PFSK-1 (cell line): ENCODE results near the gene LRMDA.

ENCODE experiments used
- FOXP2 ChIP-seq: optimal IDR thresholded peaks from 2 replicates; pipeline ENCODE3; 2011; ENCODE audit warnings: borderline replicate concordance, control low read depth, inconsistent platforms; ENCODE audit not compliant: insufficient read depth; ENCODE audit errors: extremely low read length, extremely low read depth
- POLR2AphosphoS5 ChIP-seq: IDR thresholded peaks from 2 replicates; pipeline ENCODE4 v1.6.1; 2012; ENCODE audit warnings: low read depth, mild to moderate bottlenecking, control low read depth, low read length, moderate library complexity
- SIN3A ChIP-seq: IDR thresholded peaks from 2 replicates; pipeline ENCODE4 v1.6.1; 2012; ENCODE audit warnings: mild to moderate bottlenecking, low read length, moderate library complexity, borderline replicate concordance; ENCODE audit not compliant: insufficient read depth
- TAF1 ChIP-seq: IDR thresholded peaks from 2 replicates; pipeline ENCODE4 v1.6.1; 2012; ENCODE audit warnings: low read length, control low read depth, borderline replicate concordance; ENCODE audit not compliant: insufficient read depth
- TF ChIP-seq, protein P1 (sequence below), 2 experiments: IDR thresholded peaks; 2 replicates each; pipeline versions ENCODE4 v1.6.1 to v1.8.0; 2011 to 2012; ENCODE audit warnings: low read depth in 2 of 2, low read length in 2 of 2, control low read depth in 1 of 2, inconsistent platforms in 1 of 2, mild to moderate bottlenecking in 1 of 2, moderate library complexity in 1 of 2; ENCODE audit not compliant: insufficient read depth in 1 of 2

LRMDA gene

DNA sequence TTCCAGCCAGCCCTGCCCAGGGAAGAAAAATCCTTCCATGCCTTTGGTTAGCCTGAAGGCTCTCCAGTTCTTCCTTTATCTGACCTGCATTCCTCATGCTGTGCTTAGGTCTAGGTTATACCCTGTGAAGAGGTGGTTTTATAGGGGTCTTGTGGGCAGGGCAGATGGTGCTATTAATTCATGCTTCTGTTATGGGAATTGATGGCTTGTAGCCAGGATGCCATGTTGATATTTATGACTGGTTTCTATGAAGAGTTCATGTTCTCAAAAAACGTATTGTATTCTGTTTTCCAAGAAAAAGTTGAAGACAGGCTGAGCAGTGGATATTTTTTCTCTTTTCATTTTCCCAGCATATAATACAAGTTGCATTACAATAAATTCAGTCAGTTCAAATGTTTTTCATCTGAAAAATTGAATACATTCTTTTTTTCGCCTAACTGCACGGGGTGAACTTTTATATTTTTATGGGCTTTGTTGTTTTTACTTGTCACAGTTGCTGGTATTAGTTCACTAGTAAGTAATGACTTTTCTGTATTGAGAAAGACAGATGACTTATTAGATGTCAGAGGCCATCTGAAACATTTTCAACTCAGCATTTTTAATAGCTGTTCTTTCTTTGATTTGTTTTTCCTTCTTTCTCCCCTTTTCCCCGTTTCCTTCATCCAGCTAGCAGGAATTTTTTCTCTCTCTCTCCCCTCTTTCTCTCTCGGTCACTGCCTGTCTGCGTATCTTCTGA, 322.8 kb downstream of the LRMDA start:
- no peak for TF ChIP-seq SIN3A

DNA sequence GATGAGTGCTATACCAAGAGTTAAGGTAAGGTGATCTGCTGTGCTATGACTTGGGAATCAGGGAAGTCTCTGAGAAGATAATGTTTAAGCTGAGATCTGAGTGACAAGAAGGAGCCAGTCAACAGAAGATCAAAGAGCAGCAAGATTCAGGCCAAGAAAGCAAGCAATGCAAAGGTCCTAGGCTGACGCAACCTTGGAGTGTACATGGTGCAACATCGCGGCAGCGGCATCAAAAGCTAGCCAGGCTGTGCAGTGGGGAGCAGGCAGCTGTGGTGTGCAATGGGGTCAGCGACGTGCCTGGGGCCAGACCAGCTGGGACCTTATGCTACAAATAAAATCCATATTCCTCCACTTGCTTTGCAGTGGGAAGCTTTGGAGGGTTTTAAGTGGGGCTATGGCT, 324.1 kb downstream of the LRMDA start:
- TF ChIP-seq POLR2AphosphoS5 (no peak), SIN3A (no peak), FOXP2 (no peak), TAF1 (no peak)
- TF ChIP-seq, protein P1, sequence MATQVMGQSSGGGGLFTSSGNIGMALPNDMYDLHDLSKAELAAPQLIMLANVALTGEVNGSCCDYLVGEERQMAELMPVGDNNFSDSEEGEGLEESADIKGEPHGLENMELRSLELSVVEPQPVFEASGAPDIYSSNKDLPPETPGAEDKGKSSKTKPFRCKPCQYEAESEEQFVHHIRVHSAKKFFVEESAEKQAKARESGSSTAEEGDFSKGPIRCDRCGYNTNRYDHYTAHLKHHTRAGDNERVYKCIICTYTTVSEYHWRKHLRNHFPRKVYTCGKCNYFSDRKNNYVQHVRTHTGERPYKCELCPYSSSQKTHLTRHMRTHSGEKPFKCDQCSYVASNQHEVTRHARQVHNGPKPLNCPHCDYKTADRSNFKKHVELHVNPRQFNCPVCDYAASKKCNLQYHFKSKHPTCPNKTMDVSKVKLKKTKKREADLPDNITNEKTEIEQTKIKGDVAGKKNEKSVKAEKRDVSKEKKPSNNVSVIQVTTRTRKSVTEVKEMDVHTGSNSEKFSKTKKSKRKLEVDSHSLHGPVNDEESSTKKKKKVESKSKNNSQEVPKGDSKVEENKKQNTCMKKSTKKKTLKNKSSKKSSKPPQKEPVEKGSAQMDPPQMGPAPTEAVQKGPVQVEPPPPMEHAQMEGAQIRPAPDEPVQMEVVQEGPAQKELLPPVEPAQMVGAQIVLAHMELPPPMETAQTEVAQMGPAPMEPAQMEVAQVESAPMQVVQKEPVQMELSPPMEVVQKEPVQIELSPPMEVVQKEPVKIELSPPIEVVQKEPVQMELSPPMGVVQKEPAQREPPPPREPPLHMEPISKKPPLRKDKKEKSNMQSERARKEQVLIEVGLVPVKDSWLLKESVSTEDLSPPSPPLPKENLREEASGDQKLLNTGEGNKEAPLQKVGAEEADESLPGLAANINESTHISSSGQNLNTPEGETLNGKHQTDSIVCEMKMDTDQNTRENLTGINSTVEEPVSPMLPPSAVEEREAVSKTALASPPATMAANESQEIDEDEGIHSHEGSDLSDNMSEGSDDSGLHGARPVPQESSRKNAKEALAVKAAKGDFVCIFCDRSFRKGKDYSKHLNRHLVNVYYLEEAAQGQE (IDR thresholded peaks at IDR 0.05; ENCODE audit: insufficient read depth in 1 of 2, low read depth in 2 of 2, low read length in 2 of 2) = no peak

DNA sequence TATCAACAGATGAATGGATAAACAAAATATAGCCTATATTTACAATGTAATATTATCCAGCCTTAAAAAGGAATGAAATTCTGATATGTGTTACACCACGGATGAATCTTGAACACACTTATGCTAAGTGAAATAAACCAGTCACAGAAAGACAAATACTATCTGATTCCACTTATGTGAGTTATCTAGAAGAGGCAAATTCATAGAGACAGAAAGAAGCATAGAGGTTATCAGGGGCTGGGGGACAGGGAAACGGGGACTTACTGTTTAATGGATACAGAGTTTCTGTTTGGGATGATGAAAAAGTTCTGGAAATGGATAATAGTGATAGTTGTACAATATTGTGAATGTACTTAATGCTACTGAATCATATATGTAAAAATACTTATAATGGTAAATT, 329.9 kb downstream of the LRMDA start:
- TF ChIP-seq SIN3A (no peak), TAF1 (no peak), POLR2AphosphoS5 (no peak), FOXP2 (no peak)
- TF ChIP-seq, protein P1 (IDR thresholded peaks at IDR 0.05; ENCODE audit: insufficient read depth in 1 of 2, low read depth in 2 of 2, low read length in 2 of 2) = no peak

DNA sequence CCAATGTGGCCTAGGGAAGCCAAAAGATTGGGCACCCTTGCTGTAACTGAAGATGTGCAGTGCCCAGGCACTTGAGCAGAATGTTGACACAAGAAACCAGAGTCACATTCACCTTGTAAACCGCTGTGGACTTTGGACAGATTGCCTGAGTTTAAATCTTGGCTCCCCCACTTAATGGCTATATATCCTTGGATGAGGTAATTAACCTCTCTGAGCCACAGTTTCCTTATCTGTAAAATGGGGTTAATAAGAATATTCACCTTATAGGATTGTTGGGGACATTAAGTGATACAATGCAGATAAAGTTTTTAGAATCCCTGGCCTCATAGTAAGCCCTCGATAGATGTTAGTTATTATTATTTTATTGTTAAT, 331.0 kb downstream of the LRMDA start:
- TF ChIP-seq, protein P1 (IDR thresholded peaks at IDR 0.05; ENCODE audit: insufficient read depth in 1 of 2, low read depth in 2 of 2, low read length in 2 of 2) = no peak
- TF ChIP-seq POLR2AphosphoS5 (no peak), TAF1 (no peak), FOXP2 (no peak)

DNA sequence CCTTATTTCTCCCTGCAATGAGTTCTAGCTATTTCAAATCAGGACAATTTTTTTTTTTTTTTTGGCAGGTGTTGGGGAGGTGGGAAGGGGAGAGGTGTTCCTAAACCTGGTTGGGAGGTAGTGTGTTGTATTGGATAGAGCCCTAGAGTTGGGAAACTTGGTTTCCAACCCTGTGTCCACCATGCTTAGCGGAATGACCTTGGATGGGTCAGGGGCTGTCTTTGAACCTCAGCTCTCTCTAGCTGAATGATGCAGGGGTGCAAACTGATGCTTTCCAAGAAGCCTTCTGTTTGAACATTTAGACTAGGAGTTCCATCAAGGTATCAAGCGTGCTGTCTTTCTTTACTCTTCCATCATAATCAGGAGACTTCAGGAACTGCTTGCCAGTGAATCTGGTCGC, 332.2 kb downstream of the LRMDA start:
- TF ChIP-seq, protein P1 (IDR thresholded peaks at IDR 0.05; ENCODE audit: insufficient read depth in 1 of 2, low read depth in 2 of 2, low read length in 2 of 2) = no peak
- TF ChIP-seq SIN3A = no peak
- TF ChIP-seq FOXP2 = no peak
- no peak for TF ChIP-seq POLR2AphosphoS5
- TF ChIP-seq TAF1 = no peak
